Transverse colon (tissue), 4 donors: ENCODE results near the gene ANGEL1.

ENCODE experiments used
- CTCF ChIP-seq, 5 experiments: fragments of 200-600 bp in 3 of 5; fragments of 450-650 bp in 2 of 5; sonication (generic) in 3 of 5; IDR thresholded peaks; 1 replicate in 2 of 5; 2 replicates in 3 of 5; pipeline ENCODE4 v1.5.1; 2016 to 2017; ENCODE audit warnings: antibody characterized with exemption in 5 of 5, inconsistent platforms in 3 of 5, mild to moderate bottlenecking in 2 of 5, moderate library complexity in 1 of 5
- EP300 ChIP-seq: sonication (generic); formaldehyde crosslinking; IDR thresholded peaks from one replicate; pipeline ENCODE4 v1.6.1; 2017; ENCODE audit warnings: antibody characterized with exemption, low read depth
- POLR2A ChIP-seq: fragments of 450-650 bp; IDR thresholded peaks from one replicate; pipeline ENCODE4 v1.6.1; 2016; ENCODE audit warnings: antibody characterized with exemption, mild to moderate bottlenecking, moderate library complexity
- POLR2AphosphoS5 ChIP-seq, 3 donors: sonication (generic); formaldehyde crosslinking; IDR thresholded peaks; one replicate each; pipeline ENCODE4 v1.6.1; 2016; ENCODE audit warnings: antibody characterized with exemption in 3 of 3

GRCh38 chr14:76742185-76742584 is 70.5 kb downstream of the ANGEL1 start:
- no peak for TF ChIP-seq POLR2A
- no peak for TF ChIP-seq CTCF (IDR thresholded peaks at IDR 0.05)
- TF ChIP-seq POLR2AphosphoS5 (IDR thresholded peaks at IDR 0.05) = no peak
- no peak for TF ChIP-seq EP300
